ENCODE results near the gene CENPA.
"Not testable (repeated sequence)": the region's sequence is repeated elsewhere in the genome, so short reads cannot be mapped to it uniquely, and the experiment has no call there.

The CENPA gene

GRCh38 chr2:26759845-26760244, 26.0 kb upstream of the CENPA start:
- DNase-seq (ENCODE audit: low read depth, low spot score): no peak
- TF ChIP-seq CTCF (IDR thresholded peaks at IDR 0.05; ENCODE audit: low read depth, low read length): no peak
- in situ Hi-C loops (cut with HindIII; ENCODE audit: low sequenced_read_pairs): no loop called here
- H3K4me3 ChIP-seq (ENCODE audit: low read depth, low read length): no peak overlapping the region

- H3K4me3 ChIP-seq (ENCODE audit: low read depth, low read length); DNase-seq (ENCODE audit: low read depth, low spot score); in situ Hi-C loops (cut with HindIII; ENCODE audit: low sequenced_read_pairs): not testable (repeated sequence)
Measured at GRCh38 chr2:26760991-26761390, 24.9 kb upstream of the CENPA start.

GRCh38 chr2:26763019-26763418, 22.8 kb upstream of the CENPA start:
- no peak for TF ChIP-seq CTCF (IDR thresholded peaks at IDR 0.05; ENCODE audit: low read depth, low read length)
- no peak for DNase-seq (ENCODE audit: low read depth, low spot score)
- H3K4me3 ChIP-seq (ENCODE audit: low read depth, low read length): no peak overlapping the region
- in situ Hi-C loops (cut with HindIII; ENCODE audit: low sequenced_read_pairs): no loop called here

- in situ Hi-C loops (cut with HindIII; ENCODE audit: low sequenced_read_pairs): no loop called here
- peak within 1 kb of the TSS; percentile 94 for H3K4me3 ChIP-seq (ENCODE audit: low read depth, low read length)
- no peak for TF ChIP-seq CTCF (IDR thresholded peaks at IDR 0.05; ENCODE audit: low read depth, low read length)
- peak; percentile 71 for DNase-seq (ENCODE audit: low read depth, low spot score)
Measured at GRCh38 chr2:26764078-26764887, 21.6 kb upstream of the CENPA start, which contains the start of gene SLC35F6. TSS of gene SLC35F6 (plus strand) at chr2:26764284. CDS start at chr2:26764350, 66 bp downstream.

- H3K4me3 ChIP-seq (ENCODE audit: low read depth, low read length): peak overlapping the region; percentile 94
- no peak for TF ChIP-seq CTCF (IDR thresholded peaks at IDR 0.05; ENCODE audit: low read depth, low read length)
- DNase-seq (ENCODE audit: low read depth, low spot score): no peak
- in situ Hi-C loops (cut with HindIII; ENCODE audit: low sequenced_read_pairs): no loop called here
Measured at GRCh38 chr2:26764906-26765305, 20.9 kb upstream of the CENPA start.

- DNase-seq (ENCODE audit: low read depth, low spot score): no peak
- in situ Hi-C loops (cut with HindIII; ENCODE audit: low sequenced_read_pairs): no loop called here
- no peak for TF ChIP-seq CTCF (IDR thresholded peaks at IDR 0.05; ENCODE audit: low read depth, low read length)
- peak overlapping the region; percentile 94 for H3K4me3 ChIP-seq (ENCODE audit: low read depth, low read length)
Measured at GRCh38 chr2:26765475-26766200, 20.2 kb upstream of the CENPA start.

- in situ Hi-C loops (cut with HindIII; ENCODE audit: low sequenced_read_pairs): no loop called here
- TF ChIP-seq CTCF (IDR thresholded peaks at IDR 0.05; ENCODE audit: low read depth, low read length): no peak
- DNase-seq (ENCODE audit: low read depth, low spot score): no peak
Measured at GRCh38 chr2:26767129-26767528, 18.7 kb upstream of the CENPA start.

More at GRCh38 chr2:26767129-26767528, 18.7 kb upstream of the CENPA start:
- no peak overlapping the region for H3K4me3 ChIP-seq (ENCODE audit: low read depth, low read length)
